Measurements from ENCODE around the gene BRIP1. TPM values are rescaled to one million over a fixed set of nuclear protein-coding genes. Genes with fewer than 3 reads are reported as not detected.

BRIP1 gene
- total RNA-seq, 1 donor from 2014 or later = 6.4 TPM

DNA sequence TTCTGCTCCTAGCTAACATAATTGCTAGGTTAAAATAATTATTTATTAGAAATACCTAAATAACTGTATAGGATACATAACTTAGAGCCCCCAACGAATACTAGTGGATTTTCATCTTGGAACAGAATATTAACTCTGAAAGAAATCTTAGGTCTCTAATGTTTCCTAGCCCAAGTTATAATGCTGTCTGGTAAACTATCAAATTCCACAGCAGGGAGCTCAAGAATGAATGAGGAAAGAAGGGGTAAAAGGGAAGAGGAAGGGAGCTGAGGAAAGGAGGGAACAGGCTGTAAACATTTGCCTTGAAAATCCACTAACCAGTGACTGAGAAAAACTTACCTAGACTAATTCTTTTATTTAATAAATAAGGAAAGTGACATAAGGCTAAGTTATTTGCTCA lies 179.2 kb downstream of the BRIP1 start:
- H3K79me2 ChIP-seq (ENCODE audit: insufficient read depth, low read length) = no peaks in the 10 kb centered on the region
- H3K36me3 Mint-ChIP-seq (ENCODE audit: low read depth, unreplicated experiment) = no peaks in the 10 kb centered on the region
- no peaks in the 10 kb centered on the region for H3K27me3 ChIP-seq (ENCODE audit: insufficient read depth, low read length)
- no peak overlapping the region for H3K9ac ChIP-seq (ENCODE audit: low read length)
- H3K9me3 Mint-ChIP-seq (ENCODE audit: unreplicated experiment) = no peaks in the 10 kb centered on the region
- peaks cover 20% of the 10 kb centered on the region for H3K36me3 ChIP-seq (ENCODE audit: insufficient read depth, low read length)
- no peak overlapping the region for H3K4me2 ChIP-seq (ENCODE audit: low read length)
- no peaks in the 10 kb centered on the region for H3K9me3 ChIP-seq (ENCODE audit: insufficient read depth, low read depth, low read length)
- DNase-seq (ENCODE audit: low read depth) = no peak
- no peak overlapping the region for H3K27ac ChIP-seq (ENCODE audit: low read depth, low read length)
- H3K4me1 Mint-ChIP-seq (ENCODE audit: low read depth, unreplicated experiment) = no peaks in the 10 kb centered on the region
- TF ChIP-seq, protein P1, sequence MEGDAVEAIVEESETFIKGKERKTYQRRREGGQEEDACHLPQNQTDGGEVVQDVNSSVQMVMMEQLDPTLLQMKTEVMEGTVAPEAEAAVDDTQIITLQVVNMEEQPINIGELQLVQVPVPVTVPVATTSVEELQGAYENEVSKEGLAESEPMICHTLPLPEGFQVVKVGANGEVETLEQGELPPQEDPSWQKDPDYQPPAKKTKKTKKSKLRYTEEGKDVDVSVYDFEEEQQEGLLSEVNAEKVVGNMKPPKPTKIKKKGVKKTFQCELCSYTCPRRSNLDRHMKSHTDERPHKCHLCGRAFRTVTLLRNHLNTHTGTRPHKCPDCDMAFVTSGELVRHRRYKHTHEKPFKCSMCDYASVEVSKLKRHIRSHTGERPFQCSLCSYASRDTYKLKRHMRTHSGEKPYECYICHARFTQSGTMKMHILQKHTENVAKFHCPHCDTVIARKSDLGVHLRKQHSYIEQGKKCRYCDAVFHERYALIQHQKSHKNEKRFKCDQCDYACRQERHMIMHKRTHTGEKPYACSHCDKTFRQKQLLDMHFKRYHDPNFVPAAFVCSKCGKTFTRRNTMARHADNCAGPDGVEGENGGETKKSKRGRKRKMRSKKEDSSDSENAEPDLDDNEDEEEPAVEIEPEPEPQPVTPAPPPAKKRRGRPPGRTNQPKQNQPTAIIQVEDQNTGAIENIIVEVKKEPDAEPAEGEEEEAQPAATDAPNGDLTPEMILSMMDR (IDR thresholded peaks at IDR 0.05; ENCODE audit: insufficient read depth, low read depth, low read length) = no peak
- TF ChIP-seq EZH2 (IDR thresholded peaks at IDR 0.05; ENCODE audit: insufficient read depth, low read length) = no peak
- H2AFZ ChIP-seq (ENCODE audit: low read depth, low read length) = no peak overlapping the region
- H3K4me3 ChIP-seq (ENCODE audit: insufficient read depth, low read depth, low read length) = no peak overlapping the region
- no peak overlapping the region for H3K4me3 Mint-ChIP-seq (ENCODE audit: unreplicated experiment)
- FAIRE-seq = no peak
- no peaks in the 10 kb centered on the region for H4K20me1 ChIP-seq (ENCODE audit: insufficient read depth, low read length)
- no peaks in the 10 kb centered on the region for H3K4me1 ChIP-seq (ENCODE audit: insufficient read depth, low read length)
- no peak overlapping the region for H3K27ac Mint-ChIP-seq (ENCODE audit: unreplicated experiment)
- no peaks in the 10 kb centered on the region for H3K27me3 Mint-ChIP-seq (ENCODE audit: low read depth, unreplicated experiment)

DNA sequence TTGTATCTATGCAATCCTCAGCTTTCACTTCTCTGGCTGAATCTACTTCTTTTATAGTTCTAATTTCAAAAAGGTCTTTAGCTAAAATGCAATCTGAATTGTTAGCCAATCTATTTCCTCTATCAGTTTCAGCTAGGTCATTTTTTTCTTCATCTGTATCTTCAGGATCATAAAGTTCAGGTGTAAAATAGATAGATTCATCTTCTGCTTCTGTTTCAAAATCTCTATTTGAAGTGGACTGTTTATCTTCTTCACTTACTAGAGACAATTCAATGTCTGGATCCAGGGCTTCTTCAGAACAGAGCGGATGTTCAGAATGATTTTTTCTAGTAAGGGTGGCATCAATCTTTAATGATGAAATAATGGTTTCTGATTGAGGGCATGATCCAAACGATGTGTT lies 179.9 kb downstream of the BRIP1 start:
- no peak overlapping the region for H3K4me3 Mint-ChIP-seq (ENCODE audit: unreplicated experiment)
- no peak for TF ChIP-seq EZH2 (IDR thresholded peaks at IDR 0.05; ENCODE audit: insufficient read depth, low read length)
- TF ChIP-seq, protein P1 (IDR thresholded peaks at IDR 0.05; ENCODE audit: insufficient read depth, low read depth, low read length) = no peak
- FAIRE-seq (no peak), DNase-seq (ENCODE audit: low read depth) (no peak)
- no peak overlapping the region for H2AFZ ChIP-seq (ENCODE audit: low read depth, low read length)
- H3K9me3 Mint-ChIP-seq (ENCODE audit: unreplicated experiment) = no peaks in the 10 kb centered on the region
- no peak overlapping the region for H3K27ac ChIP-seq (ENCODE audit: low read depth, low read length)
- H4K20me1 ChIP-seq (ENCODE audit: insufficient read depth, low read length) = no peaks in the 10 kb centered on the region
- H3K36me3 ChIP-seq (ENCODE audit: insufficient read depth, low read length) = peaks cover 20% of the 10 kb centered on the region
- no peak overlapping the region for H3K27ac Mint-ChIP-seq (ENCODE audit: unreplicated experiment)
- no peak overlapping the region for H3K9ac ChIP-seq (ENCODE audit: low read length)
- no peak overlapping the region for H3K4me3 ChIP-seq (ENCODE audit: insufficient read depth, low read depth, low read length)
- no peaks in the 10 kb centered on the region for H3K36me3 Mint-ChIP-seq (ENCODE audit: low read depth, unreplicated experiment)
- no peak overlapping the region for H3K4me2 ChIP-seq (ENCODE audit: low read length)
- H3K4me1 Mint-ChIP-seq (ENCODE audit: low read depth, unreplicated experiment) = no peaks in the 10 kb centered on the region
- no peaks in the 10 kb centered on the region for H3K4me1 ChIP-seq (ENCODE audit: insufficient read depth, low read length)
- H3K27me3 Mint-ChIP-seq (ENCODE audit: low read depth, unreplicated experiment) = no peaks in the 10 kb centered on the region
- H3K79me2 ChIP-seq (ENCODE audit: insufficient read depth, low read length) = no peaks in the 10 kb centered on the region
- no peaks in the 10 kb centered on the region for H3K9me3 ChIP-seq (ENCODE audit: insufficient read depth, low read depth, low read length)
- no peaks in the 10 kb centered on the region for H3K27me3 ChIP-seq (ENCODE audit: insufficient read depth, low read length)

DNA sequence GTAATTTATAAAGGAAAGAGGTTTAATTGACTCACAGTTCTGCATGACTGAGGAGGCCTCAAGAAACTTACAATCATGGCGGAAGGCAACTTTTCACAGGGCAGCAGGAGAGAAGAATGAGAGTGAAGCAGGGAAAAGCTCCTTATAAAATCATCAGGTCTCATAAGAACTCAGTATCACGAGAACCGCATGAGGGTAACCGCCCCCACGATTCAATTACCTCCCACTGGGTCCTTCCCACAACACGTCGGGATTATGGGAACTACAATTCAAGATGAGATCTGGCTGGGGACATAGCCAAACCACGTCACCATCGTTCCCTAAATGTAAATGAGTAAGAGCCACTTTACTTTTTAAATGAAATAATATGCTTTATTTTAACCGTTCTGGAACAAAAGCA lies 182.4 kb downstream of the BRIP1 start:
- TF ChIP-seq EZH2 (IDR thresholded peaks at IDR 0.05; ENCODE audit: insufficient read depth, low read length) = no peak
- TF ChIP-seq, protein P1 (IDR thresholded peaks at IDR 0.05; ENCODE audit: insufficient read depth, low read depth, low read length) = no peak
- Histone ChIP-seq H2AFZ (ENCODE audit: low read depth, low read length) (no peak overlapping the region), H3K9me3 (ENCODE audit: insufficient read depth, low read depth, low read length) (no peaks in the 10 kb centered on the region), H3K4me1 (ENCODE audit: insufficient read depth, low read length) (no peaks in the 10 kb centered on the region), H3K36me3 (ENCODE audit: insufficient read depth, low read length) (peaks cover 17% of the 10 kb centered on the region), H3K27me3 (ENCODE audit: insufficient read depth, low read length) (no peaks in the 10 kb centered on the region), H3K27ac (ENCODE audit: low read depth, low read length) (no peak overlapping the region), H3K4me3 (ENCODE audit: insufficient read depth, low read depth, low read length) (no peak overlapping the region), H3K4me2 (ENCODE audit: low read length) (no peak overlapping the region), H3K9ac (ENCODE audit: low read length) (no peak overlapping the region), H3K79me2 (ENCODE audit: insufficient read depth, low read length) (no peaks in the 10 kb centered on the region), H4K20me1 (ENCODE audit: insufficient read depth, low read length) (no peaks in the 10 kb centered on the region)
- no peak for FAIRE-seq
- Mint-ChIP-seq H3K4me3 (ENCODE audit: unreplicated experiment) (no peak overlapping the region), H3K27me3 (ENCODE audit: low read depth, unreplicated experiment) (no peaks in the 10 kb centered on the region), H3K27ac (ENCODE audit: unreplicated experiment) (no peak overlapping the region), H3K9me3 (ENCODE audit: unreplicated experiment) (no peaks in the 10 kb centered on the region), H3K36me3 (ENCODE audit: low read depth, unreplicated experiment) (no peaks in the 10 kb centered on the region), H3K4me1 (ENCODE audit: low read depth, unreplicated experiment) (no peaks in the 10 kb centered on the region)
- no peak for DNase-seq (ENCODE audit: low read depth)
